Stimulated activated CD8-positive, alpha-beta memory T cell treated with anti-CD3 and anti-CD28 coated beads, Interleukin-2, amount 100 ng/mL, for 1 hour (primary cell): ENCODE data around the gene TLCD1.
A peak's percentile ranks its signal among the peaks of the same experiment; 100 is the strongest.
"Not testable (repeated sequence)": the region's sequence is repeated elsewhere in the genome, so short reads cannot be mapped to it uniquely, and the experiment has no call there.

Experiments used
- DNase-seq, 2 donors: peaks; one replicate each; pipeline ENCODE4 v3.0.0-alpha.2; 2020; ENCODE audit warnings: low read depth in 2 of 2

TLCD1 gene

DNA sequence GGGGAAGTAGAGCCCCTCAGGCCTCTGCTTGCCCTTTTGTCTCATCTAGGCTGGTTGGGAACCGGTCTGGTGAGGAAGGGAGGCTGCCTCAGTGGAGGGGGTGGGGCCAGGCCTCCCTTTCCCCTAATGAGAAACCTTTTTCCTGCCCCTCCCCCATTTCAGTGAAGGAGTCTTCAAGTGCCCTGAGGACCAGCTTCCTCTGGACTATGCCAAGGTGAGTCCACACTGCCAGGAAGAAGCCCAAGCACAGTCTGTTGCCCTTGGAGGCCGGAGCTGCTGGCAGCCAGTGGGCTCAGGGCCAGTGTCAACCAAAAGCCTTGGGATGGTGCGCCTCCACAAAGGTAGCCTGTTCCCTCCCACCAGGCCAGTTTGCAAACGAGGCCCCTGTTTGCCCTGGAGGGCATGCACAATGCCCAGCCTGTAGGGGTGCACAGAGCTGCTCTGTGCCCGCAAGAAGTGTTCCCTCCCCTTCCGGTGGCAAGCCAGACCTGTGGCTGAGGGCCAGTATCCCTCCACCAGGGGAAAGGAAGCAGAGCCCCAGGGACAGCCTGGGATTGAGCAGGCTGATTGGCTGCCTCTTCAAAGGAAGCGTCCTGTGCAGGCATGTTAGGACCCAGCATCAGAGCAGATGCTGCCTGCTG lies 21.1 kb upstream of the TLCD1 start:
- no peak for DNase-seq

- no peak for DNase-seq
These were observed 20.6 kb upstream of the TLCD1 start for GRCh38 chr17:28746611-28747050.

- no peak for DNase-seq
These were observed 19.9 kb upstream of the TLCD1 start for GRCh38 chr17:28745786-28746411.

DNA sequence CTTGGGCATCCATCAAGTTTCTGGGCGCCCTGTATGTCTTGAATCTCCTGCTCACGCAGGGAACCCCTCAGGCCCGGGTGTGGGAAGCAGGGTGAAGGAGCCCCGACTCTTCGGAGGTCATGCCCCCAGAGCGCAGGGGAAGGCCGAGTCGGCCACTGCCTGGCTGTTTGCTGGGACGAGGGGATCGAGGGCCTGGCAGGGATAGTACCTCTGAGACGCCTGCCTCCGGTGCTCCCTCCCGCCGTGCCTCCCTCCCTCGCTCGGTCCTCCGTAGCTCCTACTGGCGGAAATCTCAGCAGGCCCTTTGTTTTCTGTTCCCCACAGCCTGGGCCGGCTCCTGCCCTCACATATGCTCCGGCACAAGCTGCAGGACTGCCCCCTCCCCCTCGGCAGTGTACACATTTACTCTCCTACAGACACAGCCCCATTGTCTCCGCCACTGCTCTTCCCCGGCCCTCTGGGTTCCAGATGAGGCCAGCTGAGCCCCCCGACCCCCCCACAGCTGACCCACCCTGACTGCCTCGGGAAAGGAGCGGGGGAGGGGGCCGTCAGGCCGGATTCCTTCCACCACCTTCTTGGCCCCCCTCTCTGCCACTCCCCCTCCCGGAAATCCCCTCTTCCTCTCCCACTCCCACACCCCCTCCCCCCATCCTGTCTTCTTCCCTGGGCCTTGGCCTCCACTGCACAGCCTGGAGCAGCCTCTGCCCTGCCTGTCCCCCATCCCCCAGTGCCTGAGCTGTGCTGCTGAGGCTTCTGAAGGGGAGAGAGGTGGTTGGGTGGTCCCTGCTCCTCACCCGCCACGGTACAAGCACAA lies 19.1 kb upstream of the TLCD1 start:
- no peak for DNase-seq

- peak in 1 of 2 donors; percentile 39 for DNase-seq
These were observed 18.3 kb upstream of the TLCD1 start for GRCh38 chr17:28744104-28744971.

- DNase-seq = peak; percentile 44 to 54
These were observed 17.4 kb upstream of the TLCD1 start, which contains the start of gene TRAF4 for GRCh38 chr17:28743243-28744103. TRAF4 (plus strand) TSS chr17:28744011; CDS start chr17:28744113, 102 bp downstream.

- DNase-seq = no peak
These were observed 15.6 kb upstream of the TLCD1 start for GRCh38 chr17:28741358-28742349.

- DNase-seq = no peak
These were observed 14.6 kb upstream of the TLCD1 start for GRCh38 chr17:28740406-28741357.

- DNase-seq = no peak
These were observed 12.8 kb upstream of the TLCD1 start for GRCh38 chr17:28738680-28739384.

DNA sequence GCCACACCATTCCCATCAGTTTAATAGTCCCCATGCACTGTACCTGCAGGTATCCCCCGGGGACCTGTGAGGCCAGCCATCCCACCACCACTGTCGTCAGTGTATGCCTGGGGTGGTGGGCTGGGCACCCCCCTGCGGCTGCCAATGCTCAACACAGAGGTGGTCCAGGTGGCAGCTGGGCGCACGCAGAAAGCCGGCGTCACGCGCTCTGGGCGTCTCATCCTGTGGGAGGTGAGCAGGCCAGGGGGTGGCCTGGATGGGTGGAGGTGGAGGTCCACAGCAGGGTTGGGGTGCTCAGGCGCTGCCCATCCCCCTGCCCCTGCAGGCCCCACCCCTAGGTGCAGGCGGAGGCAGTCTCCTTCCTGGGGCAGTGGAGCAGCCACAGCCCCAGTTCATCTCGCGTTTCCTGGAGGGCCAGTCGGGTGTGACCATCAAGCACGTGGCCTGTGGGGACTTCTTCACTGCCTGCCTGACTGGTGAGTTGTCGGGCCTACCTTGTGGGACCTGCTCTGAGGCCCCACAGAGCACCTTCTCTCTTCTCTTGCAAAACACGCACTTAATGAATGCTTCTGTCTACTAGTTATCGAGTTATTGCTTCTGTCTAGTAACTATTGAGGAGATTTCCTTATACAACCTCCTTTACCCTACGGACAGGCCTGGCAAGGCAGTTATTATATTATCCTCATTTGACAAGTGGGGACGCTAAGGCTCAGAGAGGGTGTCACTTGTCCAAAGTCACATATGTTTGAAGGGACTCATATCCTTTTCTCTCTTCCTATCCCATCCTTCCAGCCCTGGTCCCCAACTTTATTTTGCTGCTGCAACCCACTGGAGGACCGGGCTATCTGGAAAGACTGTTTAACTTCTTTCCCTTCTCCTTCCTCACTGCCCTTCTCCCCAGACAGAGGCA lies 12.0 kb upstream of the TLCD1 start:
- DNase-seq = no peak

GRCh38 chr17:28737316-28737715 lies 11.3 kb upstream of the TLCD1 start:
- DNase-seq = no peak

- DNase-seq = not testable (repeated sequence)
These were observed 10.1 kb upstream of the TLCD1 start for GRCh38 chr17:28735913-28736769.

DNA sequence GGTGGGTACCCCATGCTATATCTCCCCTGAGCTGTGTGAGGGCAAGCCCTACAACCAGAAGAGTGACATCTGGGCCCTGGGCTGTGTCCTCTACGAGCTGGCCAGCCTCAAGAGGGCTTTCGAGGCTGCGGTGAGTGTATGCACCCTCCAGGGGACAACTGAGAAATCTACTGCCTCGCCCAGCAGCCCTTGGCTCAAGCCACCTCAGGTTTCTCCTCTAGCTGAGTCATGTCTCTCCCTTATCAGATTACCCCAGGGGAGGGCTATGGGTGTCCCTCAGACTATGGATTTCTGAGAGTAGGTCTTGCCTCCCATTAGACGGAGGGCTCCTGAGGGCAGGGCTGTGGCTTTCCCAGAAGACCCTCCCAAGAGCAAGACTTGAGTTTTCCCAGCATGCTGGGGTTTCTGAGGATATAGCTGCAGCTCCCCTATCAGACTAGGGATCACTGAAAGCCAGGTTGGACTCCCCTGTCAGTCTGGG lies 9.2 kb upstream of the TLCD1 start:
- no peak for DNase-seq

GRCh38 chr17:28734712-28735241 lies 8.7 kb upstream of the TLCD1 start:
- no peak for DNase-seq

DNA sequence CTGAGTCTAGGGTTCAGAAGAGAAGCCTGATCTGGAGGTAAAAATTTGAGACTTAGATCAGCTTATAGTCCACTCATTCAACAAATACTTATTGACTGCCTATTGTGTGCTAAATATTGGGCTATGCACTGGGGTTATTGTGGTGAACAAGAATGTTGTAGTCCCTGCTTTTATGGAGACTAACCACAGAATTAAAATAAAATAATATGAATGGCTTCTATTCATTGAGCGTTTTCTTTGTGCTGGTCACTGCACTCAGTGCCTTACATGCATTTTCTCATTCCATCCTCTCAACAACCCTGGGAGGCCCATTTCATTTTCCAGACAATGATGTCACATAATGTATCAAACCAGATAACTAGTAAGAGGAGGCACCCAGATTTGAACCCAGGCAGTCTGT lies 7.3 kb upstream of the TLCD1 start:
- DNase-seq = no peak
